Measurements from ENCODE around the gene CD6. TPM values are rescaled to one million over a fixed set of nuclear protein-coding genes. Genes with fewer than 3 reads are reported as not detected.
"Not testable (repeated sequence)": the region's sequence is repeated elsewhere in the genome, so short reads cannot be mapped to it uniquely, and the experiment has no call there.

CD6 gene
- total and polyA plus RNA-seq, 4 donors = 1.2 to 3.1 (median 1.7) TPM

DNA sequence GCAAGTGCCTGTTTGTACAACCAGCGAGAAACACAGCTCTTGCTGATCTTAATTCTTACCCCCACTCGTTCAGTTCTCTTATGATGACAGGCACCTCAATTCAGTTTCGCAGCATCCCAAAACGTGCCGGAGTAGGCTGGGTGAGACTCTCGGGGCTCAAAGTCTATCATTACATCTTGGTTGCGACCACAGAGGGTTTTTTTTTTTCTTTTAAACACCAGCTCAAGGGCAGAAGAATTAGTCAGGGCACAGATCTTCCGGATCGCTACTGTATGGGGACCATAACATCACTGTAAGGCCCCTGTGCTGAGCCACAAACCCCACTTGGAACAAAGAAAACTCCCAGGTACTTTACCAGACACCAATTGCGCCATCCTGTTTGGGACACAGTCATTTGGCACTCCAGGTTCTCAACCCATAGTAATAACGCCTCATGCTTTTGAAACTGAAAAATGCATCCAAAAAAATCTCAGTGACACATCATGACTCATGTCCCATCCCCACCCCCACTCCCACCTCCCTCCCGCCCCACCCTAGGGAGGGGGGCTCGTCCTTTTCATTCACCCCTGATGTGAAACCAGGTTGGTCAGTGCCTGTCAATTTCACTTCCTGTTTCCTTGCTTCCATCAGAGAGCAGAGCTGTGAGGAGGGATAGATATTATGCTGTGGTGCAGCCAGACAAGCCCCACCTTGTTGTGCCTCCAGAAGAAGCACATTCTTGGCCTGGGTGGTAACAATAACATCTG, 89.8 kb downstream of the CD6 start:
- no peak for ATAC-seq (ENCODE audit: insufficient read depth, low FRiP score)
- 59 to 67% methylated on average over 13 of the region's 13 CpGs for WGBS, 2 donors

GRCh38 chr11:61062181-61062930, 90.9 kb downstream of the CD6 start:
- TF ChIP-seq, protein P1, sequence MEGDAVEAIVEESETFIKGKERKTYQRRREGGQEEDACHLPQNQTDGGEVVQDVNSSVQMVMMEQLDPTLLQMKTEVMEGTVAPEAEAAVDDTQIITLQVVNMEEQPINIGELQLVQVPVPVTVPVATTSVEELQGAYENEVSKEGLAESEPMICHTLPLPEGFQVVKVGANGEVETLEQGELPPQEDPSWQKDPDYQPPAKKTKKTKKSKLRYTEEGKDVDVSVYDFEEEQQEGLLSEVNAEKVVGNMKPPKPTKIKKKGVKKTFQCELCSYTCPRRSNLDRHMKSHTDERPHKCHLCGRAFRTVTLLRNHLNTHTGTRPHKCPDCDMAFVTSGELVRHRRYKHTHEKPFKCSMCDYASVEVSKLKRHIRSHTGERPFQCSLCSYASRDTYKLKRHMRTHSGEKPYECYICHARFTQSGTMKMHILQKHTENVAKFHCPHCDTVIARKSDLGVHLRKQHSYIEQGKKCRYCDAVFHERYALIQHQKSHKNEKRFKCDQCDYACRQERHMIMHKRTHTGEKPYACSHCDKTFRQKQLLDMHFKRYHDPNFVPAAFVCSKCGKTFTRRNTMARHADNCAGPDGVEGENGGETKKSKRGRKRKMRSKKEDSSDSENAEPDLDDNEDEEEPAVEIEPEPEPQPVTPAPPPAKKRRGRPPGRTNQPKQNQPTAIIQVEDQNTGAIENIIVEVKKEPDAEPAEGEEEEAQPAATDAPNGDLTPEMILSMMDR (IDR thresholded peaks at IDR 0.05; ENCODE audit: control extremely low read depth, extremely low read depth) = no peak
- H3K36me3 ChIP-seq (ENCODE audit: control insufficient read depth in 4 of 4, insufficient read depth in 4 of 4, low read length in 4 of 4) = no peaks in the 10 kb centered on the region
- H3K9ac ChIP-seq (ENCODE audit: insufficient read depth in 1 of 2, low read length in 2 of 2) = no peak overlapping the region
- no peak for ATAC-seq (ENCODE audit: insufficient read depth, low FRiP score)
- no peaks in the 10 kb centered on the region for H3K27me3 ChIP-seq (ENCODE audit: control insufficient read depth in 3 of 3, insufficient read depth in 3 of 3, low read length in 2 of 3)
- no peaks in the 10 kb centered on the region for H3K9me3 ChIP-seq (ENCODE audit: control insufficient read depth in 4 of 4, insufficient read depth in 3 of 4, low read length in 3 of 4)
- no peak overlapping the region for H3K4me3 ChIP-seq
- H3K4me1 ChIP-seq (ENCODE audit: control insufficient read depth in 5 of 5, insufficient read depth in 5 of 5, low read length in 5 of 5) = peaks cover 0 to 5% (median 0%) of the 10 kb centered on the region in 5 donors
- DNase-seq = no peak
- 86 to 89% methylated on average over 9 of the region's 9 CpGs for WGBS, 2 donors
- H3K27ac ChIP-seq (ENCODE audit: low read depth in 1 of 2, low read length in 1 of 2) = no peak overlapping the region

More for the DNA sequence above, 89.8 kb downstream of the CD6 start:
- Histone ChIP-seq H3K27me3 (ENCODE audit: control insufficient read depth in 3 of 3, insufficient read depth in 3 of 3, low read length in 2 of 3) (no peaks in the 10 kb centered on the region), H3K27ac (ENCODE audit: low read depth in 1 of 2, low read length in 1 of 2) (no peak overlapping the region), H3K9ac (ENCODE audit: insufficient read depth in 1 of 2, low read length in 2 of 2) (no peak overlapping the region), H3K4me3 (no peak overlapping the region), H3K36me3 (ENCODE audit: control insufficient read depth in 4 of 4, insufficient read depth in 4 of 4, low read length in 4 of 4) (no peaks in the 10 kb centered on the region), H3K4me1 (ENCODE audit: control insufficient read depth in 5 of 5, insufficient read depth in 5 of 5, low read length in 5 of 5) (peaks cover 0 to 5% (median 0%) of the 10 kb centered on the region in 5 donors), H3K9me3 (ENCODE audit: control insufficient read depth in 4 of 4, insufficient read depth in 3 of 4, low read length in 3 of 4) (no peaks in the 10 kb centered on the region)
- peak in 1 of 3 donors; percentile 10 for DNase-seq
- TF ChIP-seq, protein P1 (IDR thresholded peaks at IDR 0.05; ENCODE audit: control extremely low read depth, extremely low read depth) = no peak

DNA sequence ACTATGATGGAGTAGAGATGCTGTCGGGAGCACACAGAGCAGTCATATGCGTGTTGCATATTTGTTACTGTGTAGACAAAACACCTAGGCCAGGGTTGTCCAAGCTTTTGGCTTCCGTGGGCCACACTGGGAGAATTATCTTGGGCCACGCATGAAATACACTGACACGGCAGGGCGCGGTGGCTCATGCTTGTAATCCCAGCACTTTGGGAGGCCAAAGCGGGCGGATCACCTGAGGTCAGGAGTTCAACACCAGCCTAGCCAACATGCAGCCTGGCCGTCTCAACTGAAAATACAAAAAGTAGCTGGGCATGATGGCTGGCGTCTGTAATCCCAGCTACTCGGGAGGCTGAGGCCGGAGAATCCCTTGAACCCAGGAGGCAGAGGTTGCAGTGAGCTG, 93.8 kb downstream of the CD6 start:
- not testable (repeated sequence) for H3K9ac ChIP-seq (ENCODE audit: insufficient read depth in 1 of 2, low read length in 2 of 2); ATAC-seq (ENCODE audit: insufficient read depth, low FRiP score); H3K27me3 ChIP-seq (ENCODE audit: control insufficient read depth in 3 of 3, insufficient read depth in 3 of 3, low read length in 2 of 3); H3K27ac ChIP-seq (ENCODE audit: low read depth in 1 of 2, low read length in 1 of 2); H3K4me3 ChIP-seq; DNase-seq; H3K9me3 ChIP-seq (ENCODE audit: control insufficient read depth in 4 of 4, insufficient read depth in 3 of 4, low read length in 3 of 4); H3K36me3 ChIP-seq (ENCODE audit: control insufficient read depth in 4 of 4, insufficient read depth in 4 of 4, low read length in 4 of 4); H3K4me1 ChIP-seq (ENCODE audit: control insufficient read depth in 5 of 5, insufficient read depth in 5 of 5, low read length in 5 of 5)
- WGBS, 2 donors = 95 to 96% methylated on average over 13 of the region's 13 CpGs

DNA sequence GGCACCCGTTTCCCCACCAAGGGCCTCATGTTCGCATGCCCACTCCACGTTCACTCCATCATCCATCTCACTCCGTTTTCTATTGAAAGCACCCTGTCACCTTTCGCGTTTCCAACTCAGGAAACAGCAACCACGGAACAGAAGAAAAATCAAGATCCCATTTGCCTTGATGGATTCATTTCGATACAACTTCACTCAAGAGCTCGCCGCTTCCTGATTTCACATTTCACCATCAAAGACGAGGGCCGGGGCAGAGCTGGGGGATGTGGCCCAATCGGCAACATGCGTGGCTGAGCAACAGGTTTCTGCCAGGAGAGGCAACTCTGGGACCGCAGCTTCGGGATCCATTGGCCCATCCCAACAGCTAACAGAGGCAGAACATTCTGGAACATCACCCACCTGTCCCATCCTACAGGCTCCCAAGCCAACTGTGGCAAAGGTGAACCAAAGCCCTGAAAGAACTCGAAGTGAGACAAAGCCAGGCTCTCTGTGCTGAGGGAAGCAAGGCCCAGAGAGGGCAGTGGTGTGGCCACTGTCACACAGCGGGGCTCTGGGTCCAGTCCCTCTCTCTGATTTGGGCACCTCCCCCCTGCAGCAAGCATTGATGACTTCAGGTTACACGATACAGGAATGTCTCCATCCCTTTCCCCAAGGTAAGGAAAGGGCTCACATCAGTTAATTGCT, 94.6 kb downstream of the CD6 start:
- H3K27ac ChIP-seq (ENCODE audit: low read depth in 1 of 2, low read length in 1 of 2) = no peak overlapping the region
- DNase-seq = peak in 1 of 3 donors; percentile 10
- 68 to 76% methylated on average over 19 of the region's 19 CpGs for WGBS, 2 donors
- TF ChIP-seq, protein P1 (IDR thresholded peaks at IDR 0.05; ENCODE audit: control extremely low read depth, extremely low read depth) = no peak
- H3K36me3 ChIP-seq (ENCODE audit: control insufficient read depth in 4 of 4, insufficient read depth in 4 of 4, low read length in 4 of 4) = no peaks in the 10 kb centered on the region
- H3K4me3 ChIP-seq = no peak overlapping the region
- no peak overlapping the region for H3K9ac ChIP-seq (ENCODE audit: insufficient read depth in 1 of 2, low read length in 2 of 2)
- H3K27me3 ChIP-seq (ENCODE audit: control insufficient read depth in 3 of 3, insufficient read depth in 3 of 3, low read length in 2 of 3) = no peaks in the 10 kb centered on the region
- peaks cover 0 to 5% (median 0%) of the 10 kb centered on the region in 5 donors for H3K4me1 ChIP-seq (ENCODE audit: control insufficient read depth in 5 of 5, insufficient read depth in 5 of 5, low read length in 5 of 5)
- H3K9me3 ChIP-seq (ENCODE audit: control insufficient read depth in 4 of 4, insufficient read depth in 3 of 4, low read length in 3 of 4) = peaks cover 0 to 2% (median 0%) of the 10 kb centered on the region in 4 donors
- no peak for ATAC-seq (ENCODE audit: insufficient read depth, low FRiP score)

Data from lung (tissue), 12 donors.